WERI-Rb-1 (cell line): ENCODE measurements around the gene C11orf52.

Experiments
- DNase-seq: peaks from one replicate; pipeline ENCODE4 v3.0.0-alpha.2; 2020
- H3K27ac ChIP-seq: fragments of 250-450 bp; sonication (Bioruptor Pico); 2 replicates; pipeline ENCODE4 v1.5.1; 2020; ENCODE audit warnings: mild to moderate bottlenecking, moderate library complexity
- H3K27me3 ChIP-seq: fragments of 250-450 bp; sonication (Bioruptor Pico); 2 replicates; pipeline ENCODE4 v1.5.1; 2021; ENCODE audit warnings: mild to moderate bottlenecking, low read depth, moderate library complexity; ENCODE audit not compliant: insufficient read depth, severe bottlenecking
- H3K36me3 ChIP-seq: fragments of 250-450 bp; sonication (Bioruptor Pico); 2 replicates; pipeline ENCODE4 v1.5.1; 2020; ENCODE audit warnings: mild to moderate bottlenecking, moderate library complexity
- H3K4me3 ChIP-seq: 2 replicates; pipeline ENCODE4 v1.5.1; 2011; ENCODE audit warnings: low read depth, mild to moderate bottlenecking, control low read depth, low read length
- H3K9me3 ChIP-seq: fragments of 250-450 bp; sonication (Bioruptor Pico); 2 replicates; pipeline ENCODE4 v1.5.1; 2021; ENCODE audit warnings: mild to moderate bottlenecking, moderate library complexity; ENCODE audit not compliant: severe bottlenecking
- CTCF ChIP-seq: IDR thresholded peaks from 2 replicates; pipeline ENCODE4 v1.5.1; 2011; ENCODE audit warnings: low read depth, mild to moderate bottlenecking, control low read depth, inconsistent platforms, low read length

C11orf52 gene

GRCh38 chr11:111944139-111944538, 25.4 kb downstream of the C11orf52 start:
- Histone ChIP-seq H3K27ac (no peak overlapping the region), H3K27me3 (no peaks in the 10 kb centered on the region), H3K9me3 (no peaks in the 10 kb centered on the region), H3K36me3 (peaks cover 18% of the 10 kb centered on the region), H3K4me3 (no peak overlapping the region)
- TF ChIP-seq CTCF, result no peak
- no peak for DNase-seq

DNA sequence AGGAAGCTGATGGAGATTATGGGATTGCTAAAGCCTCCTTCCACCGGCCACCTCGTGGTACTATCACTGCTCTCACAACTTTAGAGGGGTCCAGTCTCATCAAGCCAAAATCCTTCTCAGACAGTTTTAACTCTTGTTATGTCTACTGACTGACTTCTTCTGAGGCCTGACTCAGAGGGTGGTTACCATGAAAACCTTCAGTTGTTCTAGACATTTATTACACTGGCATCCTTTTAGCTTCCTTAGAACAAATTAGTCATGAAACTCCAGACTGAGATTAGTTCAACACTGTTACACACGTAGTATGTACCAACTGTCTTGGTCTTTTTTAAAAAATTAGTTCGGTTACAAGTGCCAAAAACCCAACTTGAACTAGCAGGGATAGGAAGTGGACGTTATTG, 25.9 kb downstream of the C11orf52 start:
- no peak overlapping the region for H3K27ac ChIP-seq
- H3K27me3 ChIP-seq, result no peaks in the 10 kb centered on the region
- no peak for DNase-seq
- no peak overlapping the region for H3K4me3 ChIP-seq
- no peaks in the 10 kb centered on the region for H3K9me3 ChIP-seq
- peaks cover 15% of the 10 kb centered on the region for H3K36me3 ChIP-seq
- no peak for TF ChIP-seq CTCF

DNA sequence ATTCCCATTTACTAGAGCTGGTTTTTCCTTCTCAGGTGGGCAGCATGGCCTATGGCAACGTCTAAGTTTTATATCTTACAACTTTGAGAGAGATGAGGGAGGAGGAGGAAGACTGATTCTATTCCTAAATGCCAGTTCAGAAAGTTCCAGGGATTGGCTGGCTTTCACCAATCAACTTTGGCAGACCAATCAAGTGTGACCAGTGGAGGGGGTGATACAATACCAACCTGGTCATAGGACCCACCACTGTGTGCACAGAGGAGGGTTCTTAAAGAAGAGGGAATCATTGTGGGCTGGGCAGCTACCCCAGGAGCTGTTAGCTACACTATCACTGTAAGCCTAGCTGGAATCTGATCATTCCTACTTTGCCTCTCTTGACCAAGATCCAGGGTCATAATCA, 26.5 kb downstream of the C11orf52 start:
- no peak overlapping the region for H3K27ac ChIP-seq
- H3K4me3 ChIP-seq, result no peak overlapping the region
- TF ChIP-seq CTCF, result no peak
- DNase-seq, result no peak
- no peaks in the 10 kb centered on the region for H3K9me3 ChIP-seq
- peaks cover 15% of the 10 kb centered on the region for H3K36me3 ChIP-seq
- H3K27me3 ChIP-seq, result no peaks in the 10 kb centered on the region

DNA sequence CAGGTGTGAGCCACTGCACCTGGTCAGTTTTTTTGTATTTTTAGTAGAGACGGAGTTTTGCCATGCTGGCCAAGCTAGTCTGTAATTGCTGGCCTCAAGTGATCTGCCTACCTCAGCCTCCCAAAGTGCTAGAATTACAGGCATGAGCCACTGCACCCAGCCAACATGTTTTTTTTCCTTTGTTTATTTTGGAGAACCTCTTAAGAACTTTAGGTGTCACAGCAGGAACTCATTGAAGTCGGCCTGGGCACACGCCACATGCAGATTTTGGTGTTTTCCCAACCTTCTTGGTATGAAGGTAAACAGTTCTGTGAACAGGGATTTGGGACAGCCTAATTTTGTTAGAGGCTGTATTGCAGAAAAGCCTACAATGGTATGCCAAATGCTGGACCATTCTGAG, 27.8 kb downstream of the C11orf52 start:
- no peaks in the 10 kb centered on the region for H3K27me3 ChIP-seq
- DNase-seq, result no peak
- TF ChIP-seq CTCF, result no peak
- H3K9me3 ChIP-seq, result no peaks in the 10 kb centered on the region
- peaks cover 15% of the 10 kb centered on the region for H3K36me3 ChIP-seq
- no peak overlapping the region for H3K27ac ChIP-seq
- H3K4me3 ChIP-seq, result no peak overlapping the region

DNA sequence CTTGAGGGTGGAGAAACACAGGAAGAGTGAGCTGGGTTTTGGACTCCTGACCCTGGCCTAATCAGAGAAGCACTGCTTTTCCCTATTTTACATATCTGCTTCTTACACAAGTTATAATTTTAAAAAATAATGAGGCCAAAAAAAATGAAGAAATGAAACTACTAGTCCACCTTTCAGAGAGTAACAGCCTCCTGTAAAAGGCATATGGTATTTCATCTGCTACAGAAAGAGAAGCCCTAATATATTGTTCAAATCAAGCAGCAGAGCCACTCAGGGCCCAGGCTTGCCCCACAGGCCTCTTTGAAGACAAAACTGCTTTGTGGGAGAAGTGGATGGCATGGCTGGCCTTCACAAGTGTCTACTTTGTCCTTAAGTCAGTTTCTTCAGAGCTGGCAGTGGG, 28.4 kb downstream of the C11orf52 start:
- Histone ChIP-seq H3K27ac (no peak overlapping the region), H3K27me3 (no peaks in the 10 kb centered on the region), H3K36me3 (peaks cover 15% of the 10 kb centered on the region), H3K4me3 (no peak overlapping the region), H3K9me3 (no peaks in the 10 kb centered on the region)
- TF ChIP-seq CTCF, result no peak
- no peak for DNase-seq
